GM21526 (cell line): ENCODE results near the gene IKBKG.
"Not testable (repeated sequence)": the region's sequence is repeated elsewhere in the genome, so short reads cannot be mapped to it uniquely, and the experiment has no call there.

Experiments
- ATAC-seq: cut with Tn5 transposase; IDR thresholded peaks from one replicate; pipeline ENCODE4 v1.9.1; 2021; ENCODE audit warnings: moderate library complexity; ENCODE audit not compliant: unreplicated experiment, low FRiP score

Gene IKBKG

GRCh38 chrX:154552112-154552806 is 4.8 kb downstream of the IKBKG start:
- ATAC-seq: not testable (repeated sequence)

- ATAC-seq: not testable (repeated sequence)
These were observed 10.8 kb downstream of the IKBKG start for GRCh38 chrX:154558060-154558690.

DNA sequence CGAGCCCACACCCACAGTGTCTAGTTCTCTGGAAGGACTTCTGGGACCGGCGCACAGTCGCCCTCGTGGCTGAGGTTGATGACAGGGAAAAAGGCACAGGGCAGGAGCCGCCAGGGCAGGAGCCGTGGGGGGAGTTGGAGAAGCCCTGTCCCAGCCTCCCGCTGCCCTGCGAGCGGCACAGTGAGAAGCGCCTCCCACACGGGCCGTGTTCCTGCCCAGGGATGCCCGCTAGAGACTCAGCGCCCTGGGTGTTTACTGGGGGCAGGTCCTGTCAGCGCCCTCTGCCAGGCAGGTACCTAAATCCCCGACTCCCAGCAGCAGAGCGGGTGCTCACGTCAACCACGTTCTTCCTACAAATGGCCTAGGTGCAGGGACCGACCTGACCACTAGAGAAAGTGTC is 11.5 kb downstream of the IKBKG start:
- ATAC-seq: not testable (repeated sequence)

GRCh38 chrX:154560326-154560725 is 12.9 kb downstream of the IKBKG start:
- not testable (repeated sequence) for ATAC-seq

DNA sequence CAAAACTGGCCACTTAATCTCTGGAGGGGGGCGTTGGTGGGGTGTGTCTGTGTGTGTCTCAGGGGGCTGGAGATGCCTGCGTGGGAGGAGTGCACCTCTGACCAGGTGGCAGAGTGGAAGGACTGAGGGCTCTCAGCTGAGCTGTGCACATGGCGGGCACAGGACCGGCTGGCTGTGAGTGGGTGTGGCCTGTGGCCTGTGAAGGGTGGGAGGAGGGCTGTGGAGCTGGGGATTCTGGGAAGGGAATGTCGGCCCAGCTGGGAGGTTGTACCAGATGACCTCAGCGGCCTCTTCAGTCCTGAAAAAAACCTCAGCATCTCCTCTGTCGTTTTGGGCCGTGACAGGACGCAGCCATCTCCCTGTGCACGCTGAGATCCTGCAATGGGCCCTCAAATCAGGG is 14.9 kb downstream of the IKBKG start:
- not testable (repeated sequence) for ATAC-seq

DNA sequence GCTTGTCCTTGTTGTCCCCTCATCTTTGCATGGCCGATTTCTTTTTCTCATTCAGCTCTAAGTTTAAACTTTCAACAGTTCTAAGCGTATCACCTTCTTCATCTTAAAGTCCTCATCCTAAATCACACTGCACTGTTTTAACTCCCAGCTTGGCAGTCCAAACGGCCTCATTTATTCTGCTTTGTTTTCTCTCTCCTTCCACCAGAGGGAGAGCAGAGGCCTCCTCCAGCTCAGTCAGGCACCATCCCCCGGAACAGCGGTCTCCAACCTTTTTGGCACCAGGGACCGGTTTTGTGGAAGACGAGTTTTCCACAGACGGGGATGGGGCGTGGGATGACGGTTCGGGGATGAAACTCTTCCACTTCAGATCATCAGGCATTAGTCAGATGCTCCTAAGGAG is 22.9 kb downstream of the IKBKG start:
- ATAC-seq: not testable (repeated sequence)

DNA sequence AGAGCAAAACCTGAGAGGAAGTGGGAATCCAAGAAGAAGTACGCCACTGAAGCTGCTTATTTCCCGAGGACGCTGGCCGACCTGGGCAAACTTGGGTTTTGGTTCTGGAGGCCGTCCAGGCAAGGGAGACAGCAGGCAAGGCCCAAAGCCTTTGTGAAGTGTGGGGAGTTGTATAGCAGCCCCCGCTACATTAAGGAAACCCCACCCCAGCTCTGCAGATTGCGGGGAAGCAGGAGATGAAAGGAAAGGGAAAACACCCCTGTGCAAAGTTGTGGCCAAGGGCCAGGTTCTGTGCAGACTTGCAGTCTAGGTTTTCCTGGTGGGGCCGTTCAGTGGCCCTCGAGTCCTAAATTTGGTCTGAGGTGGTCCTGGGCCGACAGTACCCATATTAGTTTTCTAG is 25.6 kb downstream of the IKBKG start:
- ATAC-seq: not testable (repeated sequence)

- ATAC-seq: not testable (repeated sequence)
These were observed 27.7 kb downstream of the IKBKG start for GRCh38 chrX:154575076-154575475.

DNA sequence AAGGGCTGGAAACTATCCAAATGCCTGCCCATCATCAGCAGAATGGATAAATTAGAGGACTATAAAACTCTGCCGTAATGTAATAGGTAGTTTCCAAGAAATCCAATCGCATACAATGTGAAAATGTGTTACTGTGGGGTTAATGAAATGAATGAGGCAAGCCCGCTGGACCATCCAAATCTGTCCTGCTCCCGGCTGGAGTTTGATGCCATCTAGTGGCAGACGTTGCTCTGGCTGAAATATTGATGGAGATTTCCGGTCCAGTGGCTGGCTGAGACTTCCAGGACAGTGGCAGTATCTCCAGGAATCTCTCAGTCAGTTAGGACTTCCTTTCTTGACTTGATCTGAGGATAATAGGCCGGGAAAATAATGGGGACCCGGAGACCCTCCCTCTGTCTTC is 35.6 kb downstream of the IKBKG start:
- not testable (repeated sequence) for ATAC-seq

DNA sequence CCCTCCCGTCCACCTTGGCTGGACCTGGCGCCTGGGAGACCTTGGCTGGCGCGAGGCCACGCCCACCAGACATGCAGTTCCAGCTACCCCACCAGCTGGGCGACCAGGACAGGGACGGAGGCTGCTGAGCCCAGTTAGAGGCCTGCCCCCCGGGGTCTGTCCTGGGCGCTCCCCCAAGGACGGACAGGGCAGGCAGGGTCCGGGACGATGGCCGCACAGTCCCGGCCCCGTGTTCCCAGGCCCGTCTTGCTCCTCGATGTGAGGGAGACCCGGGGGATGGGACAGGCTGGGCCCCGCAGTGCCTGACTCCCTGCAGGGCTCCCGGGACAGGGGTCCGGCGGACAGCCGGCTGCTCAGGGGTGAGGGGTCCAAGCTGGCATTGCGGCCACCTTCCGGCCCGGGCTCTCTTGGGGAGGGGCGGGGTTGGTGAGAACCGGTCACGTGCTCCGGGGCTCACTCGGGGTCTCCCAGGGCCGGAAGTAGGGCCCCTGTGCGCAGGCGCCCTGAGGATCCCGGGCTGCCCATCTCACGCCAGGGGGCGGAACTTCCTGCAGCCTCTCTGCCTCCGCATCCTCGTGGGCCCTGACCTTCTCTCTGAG is 37.3 kb downstream of the IKBKG start, which contains the start of gene CTAG1A:
CTAG1A (plus strand) TSS at position 549 of the 599 bp plus-strand sequence. CDS start 74 bp downstream, outside the sequence.
- not testable (repeated sequence) for ATAC-seq

DNA sequence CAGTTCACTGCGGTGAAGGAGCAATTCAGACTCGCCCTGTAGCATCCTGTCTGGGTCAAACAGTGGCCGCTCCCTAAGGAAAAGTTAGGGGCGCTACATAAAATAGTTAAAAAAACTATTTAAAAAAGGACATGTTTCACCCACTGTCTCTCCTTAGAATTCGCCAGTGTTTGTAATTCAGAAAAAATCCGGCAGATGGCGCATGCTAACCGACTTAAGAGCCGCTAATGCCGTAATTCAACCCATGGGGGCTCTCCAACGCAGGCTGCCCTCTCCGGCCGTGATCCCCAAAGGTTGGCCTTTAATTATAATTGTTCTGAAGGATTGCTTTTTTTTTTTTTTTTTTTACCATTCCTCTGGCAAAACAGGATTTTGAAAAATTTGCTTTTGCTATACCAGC is 43.0 kb downstream of the IKBKG start:
- ATAC-seq: not testable (repeated sequence)

GRCh38 chrX:154592505-154592904 is 45.1 kb downstream of the IKBKG start:
- ATAC-seq: no peak

DNA sequence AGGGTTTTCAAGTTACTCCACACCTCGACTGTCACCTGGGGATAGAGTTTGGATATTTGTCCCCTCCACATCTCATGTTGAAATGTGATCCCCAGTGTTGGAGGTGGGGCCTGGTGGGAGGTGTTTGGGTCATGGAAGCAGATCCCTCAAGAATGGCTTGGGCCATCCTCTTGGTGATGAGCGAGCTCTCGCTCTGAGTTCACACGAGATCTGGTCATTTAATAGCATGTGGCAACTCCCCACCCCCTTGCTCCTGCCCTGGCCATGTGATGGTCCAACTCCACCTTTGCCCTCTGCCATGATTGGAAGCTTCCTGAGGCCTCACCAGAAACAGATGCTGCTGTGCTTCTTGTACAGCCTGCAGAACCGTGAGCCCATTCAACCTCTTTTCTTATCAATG is 45.8 kb downstream of the IKBKG start:
- ATAC-seq: no peak

GRCh38 chrX:154594491-154594890 is 47.1 kb downstream of the IKBKG start:
- ATAC-seq: no peak

GRCh38 chrX:154595559-154596249 is 48.3 kb downstream of the IKBKG start:
- ATAC-seq: no peak

GRCh38 chrX:154596290-154596929 is 49.0 kb downstream of the IKBKG start:
- ATAC-seq: no peak

GRCh38 chrX:154597221-154597620 is 49.8 kb downstream of the IKBKG start:
- no peak for ATAC-seq

GRCh38 chrX:154598656-154599055 is 51.2 kb downstream of the IKBKG start:
- no peak for ATAC-seq

- ATAC-seq: no peak
These were observed 52.1 kb downstream of the IKBKG start for GRCh38 chrX:154599531-154599930.

DNA sequence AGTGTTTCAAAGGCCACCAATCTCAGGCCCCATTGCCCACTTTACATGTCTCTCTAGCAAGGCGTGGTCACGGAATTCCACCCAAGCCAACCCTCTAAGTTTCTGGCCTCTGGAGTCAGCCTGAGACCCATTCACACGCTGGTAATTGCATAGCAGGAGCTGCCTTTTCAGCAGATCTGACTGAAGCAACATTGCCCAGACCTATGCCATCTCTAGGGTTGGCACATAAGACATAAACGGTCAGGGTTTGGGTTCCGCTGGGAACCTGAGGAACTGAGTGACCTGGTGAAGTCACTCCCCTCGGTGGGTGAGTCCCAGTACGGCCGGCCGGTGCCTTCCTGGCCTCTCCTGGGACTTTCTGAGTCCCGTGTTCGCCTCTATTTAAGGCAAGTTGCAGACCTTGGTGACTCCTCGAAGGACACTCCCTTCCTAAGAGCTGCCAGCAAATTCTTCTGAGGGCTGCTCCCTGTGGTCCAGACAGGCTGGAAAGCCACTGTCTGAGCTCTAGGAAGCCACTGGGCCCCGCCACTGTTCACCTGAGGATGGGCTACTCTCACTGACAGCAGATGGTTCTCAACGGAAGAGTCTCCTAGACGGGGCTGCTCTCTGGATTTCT is 53.4 kb downstream of the IKBKG start:
- ATAC-seq: no peak
